SK-N-SH (cell line): Measurements from ENCODE around the gene ADK. TPM values are rescaled to one million over a fixed set of nuclear protein-coding genes. Genes with fewer than 3 reads are reported as not detected.
A peak's percentile ranks its signal among the peaks of the same experiment; 100 is the strongest.

Experiments
- CTCF ChIA-PET: fragments of 300-600, 350-600 bp; formaldehyde crosslinking; extraction: SDS; loops from one replicate; lab custom pipeline; 2021; lab: Yijun Ruan, JAX
- POLR2A ChIA-PET: fragments of 350-600 bp; sonication (Branson Sonifier 250); formaldehyde crosslinking; extraction: SDS; loops from one replicate; lab custom pipeline; 2020; ENCODE audit warnings: antibody characterized with exemption, inconsistent platforms; lab: Yijun Ruan, JAX
- DNase-seq: peaks from one replicate; pipeline ENCODE4 v3.0.0; 2012
- H2AFZ ChIP-seq: fragments of 200-600 bp; sonication (generic); 2 replicates; pipeline ENCODE4 v1.8.1; 2016; ENCODE audit warnings: antibody characterized with exemption, mild to moderate bottlenecking, low read depth
- H3F3A ChIP-seq: fragments of 200-600 bp; sonication (generic); replicated peaks from 2 replicates; pipeline ENCODE3; 2016; ENCODE audit warnings: antibody characterized with exemption, mild to moderate bottlenecking; ENCODE audit not compliant: insufficient read depth
- H3K27ac ChIP-seq, 2 experiments: fragments of 200-500 bp in 1 of 2; fragments of 200-600 bp in 1 of 2; sonication (Bioruptor generic) in 1 of 2; sonication (generic), shearing (Covaris generic) in 1 of 2; 2 replicates each; pipeline versions ENCODE4 v1.5.1 to v1.6.1; 2014 to 2016; ENCODE audit warnings: low read depth in 2 of 2, inconsistent platforms in 1 of 2, low read length in 1 of 2, mild to moderate bottlenecking in 1 of 2, mixed read lengths in 1 of 2
- H3K27me3 ChIP-seq: fragments of 200-600 bp; sonication (generic), shearing (Covaris generic); 2 replicates; pipeline ENCODE4 v1.6.1; 2016; ENCODE audit warnings: mixed run types; ENCODE audit not compliant: insufficient read depth
- H3K36me3 ChIP-seq, 2 experiments: fragments of 200-500 bp in 1 of 2; fragments of 200-600 bp in 1 of 2; sonication (Bioruptor generic) in 1 of 2; sonication (generic) in 1 of 2; replicated peaks in 1 of 2; 2 replicates each; pipeline versions ENCODE3 to v1.5.1; 2014 to 2016; ENCODE audit warnings: low read length in 1 of 2, mild to moderate bottlenecking in 1 of 2; ENCODE audit not compliant: insufficient read depth in 2 of 2, control insufficient read depth in 1 of 2
- H3K4me1 ChIP-seq, 2 experiments: fragments of 200-500 bp in 1 of 2; fragments of 200-600 bp in 1 of 2; sonication (Bioruptor generic) in 1 of 2; sonication (generic), shearing (Covaris generic) in 1 of 2; 2 replicates each; pipeline versions ENCODE4 v1.5.1 to v1.6.1; 2014 to 2016; ENCODE audit warnings: low read depth in 1 of 2, low read length in 1 of 2, mixed run types in 1 of 2; ENCODE audit not compliant: insufficient read depth in 2 of 2, control insufficient read depth in 1 of 2
- H3K4me2 ChIP-seq: fragments of 200-600 bp; sonication (generic), shearing (Covaris generic); 2 replicates; pipeline ENCODE4 v1.6.1; 2017; ENCODE audit warnings: mixed run types
- H3K4me3 ChIP-seq, 2 experiments: fragments of 200-500 bp in 1 of 2; fragments of 200-600 bp in 1 of 2; sonication (Bioruptor generic) in 1 of 2; sonication (generic), shearing (Covaris generic) in 1 of 2; 2 replicates each; pipeline versions ENCODE4 v1.5.1 to v1.8.1; 2014 to 2016; ENCODE audit warnings: low read depth in 2 of 2, inconsistent platforms in 1 of 2, low read length in 1 of 2, mild to moderate bottlenecking in 1 of 2, mixed read lengths in 1 of 2, moderate library complexity in 1 of 2
- H3K79me2 ChIP-seq: fragments of 200-600 bp; sonication (generic); 2 replicates; pipeline ENCODE4 v1.8.1; 2017; ENCODE audit warnings: mild to moderate bottlenecking; ENCODE audit not compliant: insufficient read depth
- H3K9ac ChIP-seq: fragments of 200-600 bp; sonication (generic); 2 replicates; pipeline ENCODE4 v1.6.1; 2017; ENCODE audit warnings: mixed run types
- H3K9me2 ChIP-seq: fragments of 200-600 bp; sonication (generic); 2 replicates; pipeline ENCODE4 v1.6.1; 2017; ENCODE audit warnings: mixed run types
- H3K9me3 ChIP-seq: fragments of 200-600 bp; sonication (generic); 2 replicates; pipeline ENCODE4 v1.6.1; 2017; ENCODE audit warnings: mixed run types, mild to moderate bottlenecking, moderate library complexity
- H4K20me1 ChIP-seq: fragments of 200-600 bp; sonication (generic); 2 replicates; pipeline ENCODE4 v1.6.1; 2017; ENCODE audit warnings: mild to moderate bottlenecking, mixed run types; ENCODE audit not compliant: insufficient read depth
- ELF1 ChIP-seq: IDR thresholded peaks from 2 replicates; pipeline ENCODE4 v1.4.0; 2012
- EP300 ChIP-seq, 2 experiments: IDR thresholded peaks; 2 replicates each; pipeline versions ENCODE4 v1.4.0 to v1.6.1; 2012; ENCODE audit warnings: borderline replicate concordance in 1 of 2, low read depth in 1 of 2, low read length in 1 of 2
- EZH2phosphoT487 ChIP-seq: fragments of 200-600 bp; sonication (generic); IDR thresholded peaks from 2 replicates; pipeline ENCODE4 v1.6.1; 2017; ENCODE audit warnings: low read depth, mixed run types, mild to moderate bottlenecking, antibody characterized with exemption, moderate library complexity, borderline replicate concordance
- FOSL2 ChIP-seq: IDR thresholded peaks from 2 replicates; pipeline ENCODE4 v1.4.0; 2012; ENCODE audit warnings: low read depth, mild to moderate bottlenecking, moderate library complexity, borderline replicate concordance
- FOXJ3 ChIP-seq: sonication (generic); formaldehyde crosslinking; IDR thresholded peaks from 2 replicates; pipeline ENCODE4 v1.5.1; 2020; ENCODE audit warnings: mild to moderate bottlenecking, missing genetic modification reagents
- FOXM1 ChIP-seq: IDR thresholded peaks from 2 replicates; pipeline ENCODE4 v1.4.0; 2012; ENCODE audit warnings: low read depth, mild to moderate bottlenecking
- GABPA ChIP-seq: IDR thresholded peaks from 2 replicates; pipeline ENCODE4 v1.4.0; 2012; ENCODE audit warnings: low read depth, mild to moderate bottlenecking
- GATA2 ChIP-seq: sonication (generic); formaldehyde crosslinking; IDR thresholded peaks from 2 replicates; pipeline ENCODE4 v1.5.0; 2020; ENCODE audit warnings: mild to moderate bottlenecking, missing genetic modification reagents
- JUND ChIP-seq: IDR thresholded peaks from 2 replicates; pipeline ENCODE4 v1.4.0; 2012
- MEF2A ChIP-seq: IDR thresholded peaks from 2 replicates; pipeline ENCODE4 v1.4.0; 2012; ENCODE audit warnings: low read depth, borderline replicate concordance
- MXI1 ChIP-seq: IDR thresholded peaks from 2 replicates; pipeline ENCODE4 v1.6.1; 2012; ENCODE audit warnings: mild to moderate bottlenecking, low read depth, low read length, improper control_type of control experiment
- NRF1 ChIP-seq: IDR thresholded peaks from 2 replicates; pipeline ENCODE4 v1.6.1; 2012; ENCODE audit warnings: low read depth, mild to moderate bottlenecking, low read length
- POLR2AphosphoS5 ChIP-seq: IDR thresholded peaks from 2 replicates; pipeline ENCODE4 v1.6.1; 2012; ENCODE audit warnings: low read depth, low read length
- RCOR1 ChIP-seq: fragments of 150-350 bp; IDR thresholded peaks from 2 replicates; pipeline ENCODE4 v1.6.1; 2017; ENCODE audit warnings: antibody characterized with exemption, low read length
- RXRA ChIP-seq: IDR thresholded peaks from 2 replicates; pipeline ENCODE4 v1.4.0; 2012; ENCODE audit warnings: low read depth, mild to moderate bottlenecking, borderline replicate concordance
- SIN3A ChIP-seq: IDR thresholded peaks from 2 replicates; pipeline ENCODE4 v1.6.1; 2012; ENCODE audit warnings: low read depth, mild to moderate bottlenecking, low read length, moderate library complexity, borderline replicate concordance
- TAF1 ChIP-seq: IDR thresholded peaks from 2 replicates; pipeline ENCODE4 v1.6.1; 2012; ENCODE audit warnings: low read depth, mild to moderate bottlenecking, low read length, moderate library complexity, borderline replicate concordance
- TCF12 ChIP-seq: IDR thresholded peaks from 2 replicates; pipeline ENCODE4 v1.4.0; 2012
- TEAD4 ChIP-seq: IDR thresholded peaks from 2 replicates; pipeline ENCODE4 v1.4.0; 2012; ENCODE audit warnings: mild to moderate bottlenecking, borderline replicate concordance; ENCODE audit not compliant: insufficient read depth
- YY1 ChIP-seq: IDR thresholded peaks from 2 replicates; pipeline ENCODE4 v1.4.0; 2012; ENCODE audit warnings: low read depth, mild to moderate bottlenecking
- WGBS: methylation state at CpG from one replicate; pipeline ENCODE4 v1.1.6; 2017; ENCODE audit warnings: low lambda C conversion rate; 5-methylcytosine and 5-hydroxymethylcytosine counted together
- polyA plus RNA-seq, 3 experiments: library from polyadenylated mRNA; depleted of rRNA; stranded (reverse); fragments of >200 nt; gene quantifications; 2 replicates each; pipeline ENCODE4 v1.2.3, GENCODE V29; 2012
- TF ChIP-seq, protein P1 (sequence below): IDR thresholded peaks from 2 replicates; pipeline ENCODE4 v1.4.0; 2012; ENCODE audit warnings: low read depth, borderline replicate concordance
- TF ChIP-seq, protein P2 (sequence below): IDR thresholded peaks from 2 replicates; pipeline ENCODE4; 2012
- TF ChIP-seq, protein P3 (sequence below): fragments of 150-350 bp; IDR thresholded peaks from 2 replicates; pipeline ENCODE4 v1.6.1; 2017; ENCODE audit warnings: antibody characterized with exemption, low read length, low read depth, borderline replicate concordance
- TF ChIP-seq, protein P4 (sequence below): IDR thresholded peaks from 2 replicates; pipeline ENCODE4 v1.6.1; 2012; ENCODE audit warnings: mild to moderate bottlenecking, low read depth, low read length, moderate library complexity
- TF ChIP-seq, protein P5 (sequence below): IDR thresholded peaks from 2 replicates; pipeline ENCODE4 v1.4.0; 2012; ENCODE audit warnings: low read depth
- TF ChIP-seq, protein P6 (sequence below): fragments of 150-350 bp; IDR thresholded peaks from 2 replicates; pipeline ENCODE4 v1.6.1; 2016; ENCODE audit warnings: mild to moderate bottlenecking, low read depth, low read length

The ADK gene
- polyA plus RNA-seq, 1 of the 3 experiments (the other 2 are of a cell fraction) = 25.1 TPM

DNA sequence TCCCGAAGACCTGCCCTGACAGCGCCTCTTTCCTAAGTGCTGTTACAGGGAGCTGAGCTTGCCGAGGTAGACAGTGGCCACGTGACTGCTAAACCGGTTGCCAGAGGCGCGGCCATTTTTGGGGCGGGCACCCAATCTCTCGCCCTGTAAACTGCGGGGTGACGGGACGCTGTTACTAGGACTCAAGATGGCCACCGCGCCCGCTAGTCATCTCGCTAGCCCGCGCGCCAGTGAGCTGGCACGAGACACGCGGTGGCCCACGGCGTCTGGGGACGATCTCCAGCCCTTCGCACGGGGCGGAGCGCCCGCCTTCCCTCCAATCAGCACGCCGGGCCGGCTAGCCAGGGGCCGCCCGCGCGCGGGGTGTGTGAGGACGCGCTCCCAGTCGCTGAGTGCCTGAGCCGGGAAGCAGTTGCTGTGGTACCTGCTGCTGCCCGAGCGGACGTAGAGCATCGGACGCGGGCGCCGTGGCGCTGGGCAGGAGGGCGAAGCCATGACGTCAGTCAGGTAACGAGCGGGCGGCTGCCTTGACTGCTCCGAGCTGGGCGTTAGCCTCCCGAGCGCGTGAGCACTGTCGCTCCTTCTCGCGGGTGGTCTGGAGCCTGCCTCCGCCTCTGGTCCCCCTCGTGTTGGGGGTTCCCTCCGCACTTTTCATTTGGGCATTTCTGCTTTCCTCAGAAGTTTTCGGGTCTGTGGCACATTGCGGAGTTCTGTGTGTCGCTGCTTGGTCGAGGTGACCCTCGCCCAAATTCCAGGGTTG, 25.5 kb downstream of the ADK start:
- no peaks in the 10 kb centered on the region for H3K27me3 ChIP-seq
- H3K79me2 ChIP-seq = peaks cover 48% of the 10 kb centered on the region
- peak overlapping the region; percentile 84 to 92 for H3K4me3 ChIP-seq
- H3K27ac ChIP-seq = peak overlapping the region; percentile 83 to 91
- peaks cover 46% of the 10 kb centered on the region for H3F3A ChIP-seq
- H4K20me1 ChIP-seq = no peaks in the 10 kb centered on the region
- no peaks in the 10 kb centered on the region for H3K9me3 ChIP-seq
- H3K4me1 ChIP-seq = peaks cover 4 to 25% of the 10 kb centered on the region in 2 experiments; a peak in 2 of 4 replicates
- WGBS = 2% methylated on average over 41 of the region's 72 CpGs
- peak overlapping the region; percentile 98 for H2AFZ ChIP-seq
- H3K36me3 ChIP-seq = no peaks in the 10 kb centered on the region
- H3K9me2 ChIP-seq = no peaks in the 10 kb centered on the region
- H3K9ac ChIP-seq = peak overlapping the region; percentile 95
- ChIA-PET CTCF (no interaction called here), POLR2A (interaction anchor here (0.6 to 1.4 kb wide), 6 partner anchors 10 to 1034 kb away, joined by 3 to 5 read pairs (median 4); partner anchors contain the start of genes ADK, AP3M1 and VDAC2)
- peak overlapping the region; percentile 97 for H3K4me2 ChIP-seq
- DNase-seq = peak; percentile 96
- peak; percentile 99 for TF ChIP-seq MXI1
- TF ChIP-seq, protein P1, sequence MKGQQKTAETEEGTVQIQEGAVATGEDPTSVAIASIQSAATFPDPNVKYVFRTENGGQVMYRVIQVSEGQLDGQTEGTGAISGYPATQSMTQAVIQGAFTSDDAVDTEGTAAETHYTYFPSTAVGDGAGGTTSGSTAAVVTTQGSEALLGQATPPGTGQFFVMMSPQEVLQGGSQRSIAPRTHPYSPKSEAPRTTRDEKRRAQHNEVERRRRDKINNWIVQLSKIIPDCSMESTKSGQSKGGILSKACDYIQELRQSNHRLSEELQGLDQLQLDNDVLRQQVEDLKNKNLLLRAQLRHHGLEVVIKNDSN = peak; percentile 95
- no peak for TF ChIP-seq TEAD4
- TF ChIP-seq FOXM1 = no peak
- no peak for TF ChIP-seq RXRA
- TF ChIP-seq NRF1 = no peak
- 0 out of 2 replicates have a peak, but pooled peaks have one; percentile 13 for TF ChIP-seq JUND
- peak; percentile 75 for TF ChIP-seq POLR2AphosphoS5
- TF ChIP-seq TAF1 = peak; percentile 88
- TF ChIP-seq EP300 (IDR thresholded peaks at IDR 0.05; ENCODE audit: borderline replicate concordance in 1 of 2, low read depth in 1 of 2, low read length in 1 of 2) = peak in 1 of 2 experiments; percentile 30; a peak in 1 of 4 replicates
- TF ChIP-seq ELF1 = peak; percentile 12; the same call in 1 of the 2 replicates
- TF ChIP-seq GABPA = no peak
- no peak for TF ChIP-seq RCOR1
- TF ChIP-seq FOSL2 = no peak
- TF ChIP-seq, protein P2, sequence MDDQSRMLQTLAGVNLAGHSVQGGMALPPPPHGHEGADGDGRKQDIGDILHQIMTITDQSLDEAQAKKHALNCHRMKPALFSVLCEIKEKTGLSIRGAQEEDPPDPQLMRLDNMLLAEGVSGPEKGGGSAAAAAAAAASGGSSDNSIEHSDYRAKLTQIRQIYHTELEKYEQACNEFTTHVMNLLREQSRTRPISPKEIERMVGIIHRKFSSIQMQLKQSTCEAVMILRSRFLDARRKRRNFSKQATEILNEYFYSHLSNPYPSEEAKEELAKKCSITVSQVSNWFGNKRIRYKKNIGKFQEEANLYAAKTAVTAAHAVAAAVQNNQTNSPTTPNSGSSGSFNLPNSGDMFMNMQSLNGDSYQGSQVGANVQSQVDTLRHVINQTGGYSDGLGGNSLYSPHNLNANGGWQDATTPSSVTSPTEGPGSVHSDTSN = peak; percentile 31; the same call in 1 of the 2 replicates
- TF ChIP-seq, protein P3, sequence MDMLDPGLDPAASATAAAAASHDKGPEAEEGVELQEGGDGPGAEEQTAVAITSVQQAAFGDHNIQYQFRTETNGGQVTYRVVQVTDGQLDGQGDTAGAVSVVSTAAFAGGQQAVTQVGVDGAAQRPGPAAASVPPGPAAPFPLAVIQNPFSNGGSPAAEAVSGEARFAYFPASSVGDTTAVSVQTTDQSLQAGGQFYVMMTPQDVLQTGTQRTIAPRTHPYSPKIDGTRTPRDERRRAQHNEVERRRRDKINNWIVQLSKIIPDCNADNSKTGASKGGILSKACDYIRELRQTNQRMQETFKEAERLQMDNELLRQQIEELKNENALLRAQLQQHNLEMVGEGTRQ = peak; percentile 71
- TF ChIP-seq, protein P4, sequence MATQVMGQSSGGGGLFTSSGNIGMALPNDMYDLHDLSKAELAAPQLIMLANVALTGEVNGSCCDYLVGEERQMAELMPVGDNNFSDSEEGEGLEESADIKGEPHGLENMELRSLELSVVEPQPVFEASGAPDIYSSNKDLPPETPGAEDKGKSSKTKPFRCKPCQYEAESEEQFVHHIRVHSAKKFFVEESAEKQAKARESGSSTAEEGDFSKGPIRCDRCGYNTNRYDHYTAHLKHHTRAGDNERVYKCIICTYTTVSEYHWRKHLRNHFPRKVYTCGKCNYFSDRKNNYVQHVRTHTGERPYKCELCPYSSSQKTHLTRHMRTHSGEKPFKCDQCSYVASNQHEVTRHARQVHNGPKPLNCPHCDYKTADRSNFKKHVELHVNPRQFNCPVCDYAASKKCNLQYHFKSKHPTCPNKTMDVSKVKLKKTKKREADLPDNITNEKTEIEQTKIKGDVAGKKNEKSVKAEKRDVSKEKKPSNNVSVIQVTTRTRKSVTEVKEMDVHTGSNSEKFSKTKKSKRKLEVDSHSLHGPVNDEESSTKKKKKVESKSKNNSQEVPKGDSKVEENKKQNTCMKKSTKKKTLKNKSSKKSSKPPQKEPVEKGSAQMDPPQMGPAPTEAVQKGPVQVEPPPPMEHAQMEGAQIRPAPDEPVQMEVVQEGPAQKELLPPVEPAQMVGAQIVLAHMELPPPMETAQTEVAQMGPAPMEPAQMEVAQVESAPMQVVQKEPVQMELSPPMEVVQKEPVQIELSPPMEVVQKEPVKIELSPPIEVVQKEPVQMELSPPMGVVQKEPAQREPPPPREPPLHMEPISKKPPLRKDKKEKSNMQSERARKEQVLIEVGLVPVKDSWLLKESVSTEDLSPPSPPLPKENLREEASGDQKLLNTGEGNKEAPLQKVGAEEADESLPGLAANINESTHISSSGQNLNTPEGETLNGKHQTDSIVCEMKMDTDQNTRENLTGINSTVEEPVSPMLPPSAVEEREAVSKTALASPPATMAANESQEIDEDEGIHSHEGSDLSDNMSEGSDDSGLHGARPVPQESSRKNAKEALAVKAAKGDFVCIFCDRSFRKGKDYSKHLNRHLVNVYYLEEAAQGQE = peak; percentile 11; the same call in 1 of the 2 replicates
- TF ChIP-seq, protein P5, sequence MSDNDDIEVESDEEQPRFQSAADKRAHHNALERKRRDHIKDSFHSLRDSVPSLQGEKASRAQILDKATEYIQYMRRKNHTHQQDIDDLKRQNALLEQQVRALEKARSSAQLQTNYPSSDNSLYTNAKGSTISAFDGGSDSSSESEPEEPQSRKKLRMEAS = peak; percentile 96
- TF ChIP-seq EZH2phosphoT487 = no peak
- peak; percentile 95 for TF ChIP-seq YY1
- peak; percentile 79 for TF ChIP-seq SIN3A
- no peak for TF ChIP-seq MEF2A
- no peak for TF ChIP-seq GATA2
- peak; percentile 11; the same call in 1 of the 2 replicates for TF ChIP-seq TCF12
- no peak for TF ChIP-seq FOXJ3
- TF ChIP-seq, protein P6, sequence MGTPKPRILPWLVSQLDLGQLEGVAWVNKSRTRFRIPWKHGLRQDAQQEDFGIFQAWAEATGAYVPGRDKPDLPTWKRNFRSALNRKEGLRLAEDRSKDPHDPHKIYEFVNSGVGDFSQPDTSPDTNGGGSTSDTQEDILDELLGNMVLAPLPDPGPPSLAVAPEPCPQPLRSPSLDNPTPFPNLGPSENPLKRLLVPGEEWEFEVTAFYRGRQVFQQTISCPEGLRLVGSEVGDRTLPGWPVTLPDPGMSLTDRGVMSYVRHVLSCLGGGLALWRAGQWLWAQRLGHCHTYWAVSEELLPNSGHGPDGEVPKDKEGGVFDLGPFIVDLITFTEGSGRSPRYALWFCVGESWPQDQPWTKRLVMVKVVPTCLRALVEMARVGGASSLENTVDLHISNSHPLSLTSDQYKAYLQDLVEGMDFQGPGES = no peak
